T-helper 9 cell (primary cell): Measurements from ENCODE around the gene CTXN3.

ENCODE experiments used
- DNase-seq: peaks from one replicate; pipeline ENCODE4 v3.0.0-alpha.2; 2020
- total RNA-seq, 2 donors: gene quantifications; one replicate each; lab custom pipeline; 2026; lab: John Stamatoyannopoulos, UW

CTXN3 gene
- total RNA-seq: 0 reads per million in 2 donors

- no peak for DNase-seq
These were observed at the start of gene CTXN3 for GRCh38 chr5:127649018-127649439. CTXN3 (plus strand) TSS chr5:127649082; CDS start chr5:127657522, 8,440 bp downstream.

- no peak for DNase-seq
These were observed 49.6 kb upstream of the CTXN3 start for GRCh38 chr5:127599320-127599719.

DNA sequence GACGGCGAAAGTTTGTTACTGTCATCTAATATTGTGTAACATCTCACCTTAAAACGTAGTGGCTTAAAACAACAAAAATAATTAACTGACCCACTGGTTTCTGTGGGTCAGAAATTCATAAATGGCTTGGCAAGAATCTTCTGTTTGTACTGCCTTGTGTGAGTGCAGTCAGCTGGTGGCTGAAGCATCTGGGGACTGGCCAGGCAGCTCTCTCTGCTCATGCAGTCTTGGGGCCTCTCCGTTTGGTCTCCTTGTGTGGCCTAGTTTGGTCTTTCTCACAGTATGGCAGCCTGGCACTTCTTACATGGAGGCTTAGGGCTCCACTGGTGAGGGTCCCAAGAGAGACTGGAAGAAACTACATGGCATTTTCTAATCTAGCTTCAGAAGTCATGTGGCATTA is 49.0 kb upstream of the CTXN3 start:
- DNase-seq: no peak

GRCh38 chr5:127601111-127601510 is 47.8 kb upstream of the CTXN3 start:
- DNase-seq: no peak

- no peak for DNase-seq
These were observed 47.3 kb upstream of the CTXN3 start for GRCh38 chr5:127601601-127602000.

DNA sequence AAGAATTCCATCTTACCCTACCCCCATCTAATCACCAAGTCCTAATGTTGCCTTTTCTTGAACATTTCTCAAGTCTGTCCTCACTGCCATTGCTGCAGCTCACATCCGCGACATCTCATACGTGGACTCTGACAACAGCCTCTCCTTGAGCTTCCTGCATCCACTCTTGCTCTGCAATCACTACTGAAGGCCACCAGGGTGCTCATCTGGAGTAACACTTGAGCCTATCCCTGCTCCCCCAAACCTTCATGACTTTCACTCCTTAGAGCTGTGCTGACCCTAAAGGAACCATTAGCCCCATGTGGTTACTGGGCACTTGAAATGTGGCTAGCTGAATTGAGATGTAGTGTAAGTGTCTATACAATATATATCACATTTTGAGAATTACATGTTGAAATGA is 46.4 kb upstream of the CTXN3 start:
- no peak for DNase-seq

GRCh38 chr5:127602896-127603844 is 45.7 kb upstream of the CTXN3 start:
- DNase-seq: no peak

DNA sequence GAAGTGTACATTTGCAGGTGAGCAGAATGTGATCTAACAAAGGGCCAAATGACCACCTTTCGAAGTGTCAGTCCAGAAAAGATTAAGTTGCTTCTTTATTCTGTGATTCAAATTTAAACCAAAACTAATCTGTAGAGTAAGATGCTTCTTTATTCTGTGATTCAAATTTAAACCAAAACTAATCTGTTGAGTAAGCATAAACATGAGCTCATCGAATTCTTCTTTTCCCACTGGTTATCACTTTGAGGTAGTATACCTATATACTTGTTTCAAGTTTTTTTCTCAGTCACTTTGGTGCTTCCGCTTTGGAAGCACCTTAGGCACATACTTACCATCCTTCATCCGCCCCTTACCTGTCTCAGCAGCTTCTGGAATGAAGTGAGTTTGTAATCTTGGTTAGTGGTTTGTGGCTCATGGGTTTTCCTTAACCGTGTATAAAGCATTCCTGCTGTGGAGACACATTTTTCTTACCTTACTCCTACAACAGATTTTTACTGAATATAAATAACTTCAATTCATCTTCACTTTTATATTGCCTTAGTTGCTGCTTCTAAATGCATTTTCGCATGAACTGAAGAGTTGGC is 40.7 kb upstream of the CTXN3 start:
- no peak for DNase-seq

- DNase-seq: no peak
These were observed 39.9 kb upstream of the CTXN3 start for GRCh38 chr5:127609011-127609410.

GRCh38 chr5:127609957-127610356 is 38.9 kb upstream of the CTXN3 start:
- DNase-seq: no peak

- DNase-seq: no peak
These were observed 36.3 kb upstream of the CTXN3 start for GRCh38 chr5:127612441-127613141.

GRCh38 chr5:127615916-127616315 is 33.0 kb upstream of the CTXN3 start:
- DNase-seq: no peak

DNA sequence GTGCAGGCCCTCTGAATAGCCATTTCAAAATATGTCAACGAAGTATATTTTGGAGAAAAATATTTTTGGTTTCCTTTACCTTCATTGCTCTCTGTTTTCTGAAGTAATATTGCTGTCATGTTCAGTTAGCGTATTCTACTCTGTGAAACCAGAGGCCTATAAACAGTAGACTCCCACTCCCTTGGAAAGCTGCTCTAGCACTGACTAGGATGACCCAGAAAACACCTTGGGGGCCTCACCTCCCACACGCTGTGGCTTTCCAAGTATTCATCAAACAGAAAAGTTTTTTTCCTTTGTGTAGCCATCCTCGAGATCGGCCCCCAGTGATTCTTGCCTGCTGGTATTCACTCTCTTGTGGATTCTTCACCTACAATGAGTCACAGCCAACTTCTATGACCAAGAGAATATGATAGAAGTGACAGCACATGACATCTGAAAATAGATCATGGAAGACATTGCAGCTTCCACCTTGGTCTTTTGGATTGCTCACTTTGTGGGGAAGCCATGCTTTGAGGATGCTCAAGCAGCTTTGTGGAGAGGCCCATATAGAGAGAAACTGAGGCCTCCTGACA is 28.9 kb upstream of the CTXN3 start:
- DNase-seq: no peak

DNA sequence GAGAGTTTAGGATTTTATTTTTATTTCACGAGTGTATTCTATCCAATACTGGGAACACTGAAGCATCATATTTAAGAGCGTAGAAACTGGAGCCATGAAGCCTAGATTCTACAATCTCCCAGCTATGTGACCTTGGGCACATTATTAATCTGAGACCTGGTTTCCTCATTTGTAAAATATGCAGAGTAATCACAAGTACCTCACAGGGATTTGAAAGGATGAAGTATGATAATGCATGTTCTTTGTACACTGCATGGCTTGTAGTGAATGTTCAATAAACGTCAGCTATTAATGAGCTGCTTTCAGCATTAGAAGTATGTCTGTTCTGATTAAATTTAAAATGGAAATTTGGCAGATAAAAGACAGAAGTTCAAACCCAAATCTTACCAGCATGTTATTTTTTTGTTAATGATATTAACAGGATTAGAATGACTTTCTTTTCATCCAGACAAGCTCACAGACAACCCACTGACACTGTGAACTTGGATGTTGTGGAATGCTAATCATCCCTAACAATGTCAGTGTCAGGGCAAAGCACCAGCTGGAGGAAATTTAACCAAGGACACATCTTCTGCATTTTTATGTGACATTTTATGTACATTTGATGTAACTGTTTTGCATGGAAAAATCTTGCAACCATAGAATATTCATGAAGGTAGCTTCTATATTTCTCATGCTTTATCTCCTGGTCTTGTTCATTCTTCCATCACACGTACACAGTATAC is 27.1 kb upstream of the CTXN3 start:
- DNase-seq: no peak

GRCh38 chr5:127634007-127634406 is 14.9 kb upstream of the CTXN3 start:
- DNase-seq: no peak

DNA sequence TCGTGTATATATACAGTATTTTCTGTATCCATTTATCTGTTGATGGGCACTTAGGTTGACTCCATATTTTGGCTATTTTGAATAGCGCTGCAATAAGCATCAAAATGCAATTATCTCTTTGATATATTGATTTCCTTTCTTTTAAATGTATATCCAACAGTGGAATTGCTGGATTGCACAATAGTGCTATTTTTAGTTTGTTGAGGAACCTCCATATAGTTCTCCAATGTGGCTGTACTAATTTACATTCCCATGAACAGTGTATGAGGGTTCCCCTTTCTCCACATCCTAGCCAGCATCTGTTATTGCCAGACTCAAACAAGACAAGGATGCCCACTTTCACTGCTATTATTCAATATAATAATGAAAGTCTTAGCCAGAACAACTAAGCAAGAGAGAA is 9.1 kb upstream of the CTXN3 start:
- no peak for DNase-seq

- DNase-seq: no peak
These were observed 5.9 kb upstream of the CTXN3 start for GRCh38 chr5:127642949-127643348.

GRCh38 chr5:127643607-127644006 is 5.3 kb upstream of the CTXN3 start:
- no peak for DNase-seq

- DNase-seq: no peak
These were observed 3.6 kb upstream of the CTXN3 start for GRCh38 chr5:127645300-127645726.

- no peak for DNase-seq
These were observed 1.4 kb upstream of the CTXN3 start for GRCh38 chr5:127647361-127647958.

DNA sequence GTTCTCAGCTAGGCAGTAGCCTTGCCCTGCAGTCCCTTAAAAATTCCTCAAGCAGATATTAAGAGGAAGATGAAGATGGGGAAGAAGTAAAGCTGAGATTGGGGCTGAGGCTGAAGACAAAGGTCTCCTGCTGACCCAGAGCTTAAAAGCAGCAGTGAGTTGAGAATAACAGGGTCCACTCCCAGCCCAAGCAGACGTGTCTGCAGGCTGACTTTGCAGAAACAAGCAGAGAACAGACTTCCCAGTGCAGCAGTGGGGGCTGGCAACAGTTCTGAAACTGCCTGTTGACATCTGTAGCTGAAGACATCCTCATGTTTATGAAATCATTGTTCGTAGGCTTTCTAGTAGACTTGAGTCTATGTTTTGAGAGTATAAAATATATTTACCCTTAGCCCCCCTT is 1.1 kb downstream of the CTXN3 start:
- DNase-seq: no peak

GRCh38 chr5:127650649-127651048 is 1.8 kb downstream of the CTXN3 start:
- DNase-seq: no peak
